Measurements from ENCODE around the gene PPM1M.
A peak's percentile ranks its signal among the peaks of the same experiment; 100 is the strongest.

Gene PPM1M

GRCh38 chr3:52245322-52246263, at the start of gene PPM1M:
Gene PPM1M (plus strand): TSS chr3:52245759. CDS start chr3:52245825, 66 bp downstream.
- peak in 1 of 3 experiments; percentile 36 for DNase-seq (ENCODE audit: low read depth in 3 of 3)

GRCh38 chr3:52195823-52196331, 49.7 kb upstream of the PPM1M start:
- no peak for DNase-seq (ENCODE audit: low read depth in 3 of 3)

- no peak for DNase-seq (ENCODE audit: low read depth in 3 of 3)
Measured at GRCh38 chr3:52196977-52197376, 48.6 kb upstream of the PPM1M start.

GRCh38 chr3:52197499-52197841, 48.1 kb upstream of the PPM1M start:
- DNase-seq (ENCODE audit: low read depth in 3 of 3) = no peak

- peak; percentile 89 to 95 (median 91) for DNase-seq (ENCODE audit: low read depth in 3 of 3)
Measured at GRCh38 chr3:52197842-52198625, 47.5 kb upstream of the PPM1M start, which contains the start of gene ALAS1. Gene ALAS1 (plus strand): TSS chr3:52198160. CDS start chr3:52199242, 1,082 bp downstream.

- no peak for DNase-seq (ENCODE audit: low read depth in 3 of 3)
Measured at GRCh38 chr3:52198643-52199608, 46.6 kb upstream of the PPM1M start.

- no peak for DNase-seq (ENCODE audit: low read depth in 3 of 3)
Measured at GRCh38 chr3:52200981-52201679, 44.4 kb upstream of the PPM1M start.

- no peak for DNase-seq (ENCODE audit: low read depth in 3 of 3)
Measured at GRCh38 chr3:52202384-52203077, 43.0 kb upstream of the PPM1M start.

GRCh38 chr3:52203701-52204100, 41.9 kb upstream of the PPM1M start:
- no peak for DNase-seq (ENCODE audit: low read depth in 3 of 3)

- no peak for DNase-seq (ENCODE audit: low read depth in 3 of 3)
Measured at GRCh38 chr3:52204337-52205073, 41.1 kb upstream of the PPM1M start.

- no peak for DNase-seq (ENCODE audit: low read depth in 3 of 3)
Measured at GRCh38 chr3:52205727-52206372, 39.7 kb upstream of the PPM1M start.

- DNase-seq (ENCODE audit: low read depth in 3 of 3) = no peak
Measured at GRCh38 chr3:52208556-52208955, 37.0 kb upstream of the PPM1M start.

GRCh38 chr3:52210037-52210436, 35.5 kb upstream of the PPM1M start:
- no peak for DNase-seq (ENCODE audit: low read depth in 3 of 3)

GRCh38 chr3:52210550-52211046, 35.0 kb upstream of the PPM1M start:
- DNase-seq (ENCODE audit: low read depth in 3 of 3) = no peak

- no peak for DNase-seq (ENCODE audit: low read depth in 3 of 3)
Measured at GRCh38 chr3:52211268-52211891, 34.2 kb upstream of the PPM1M start.

- DNase-seq (ENCODE audit: low read depth in 3 of 3) = no peak
Measured at GRCh38 chr3:52213005-52213404, 32.6 kb upstream of the PPM1M start.

GRCh38 chr3:52213901-52214300, 31.7 kb upstream of the PPM1M start:
- DNase-seq (ENCODE audit: low read depth in 3 of 3) = no peak

- no peak for DNase-seq (ENCODE audit: low read depth in 3 of 3)
Measured at GRCh38 chr3:52215351-52215750, 30.2 kb upstream of the PPM1M start.
